Measurements from ENCODE around the gene NUP210L.

DNA sequence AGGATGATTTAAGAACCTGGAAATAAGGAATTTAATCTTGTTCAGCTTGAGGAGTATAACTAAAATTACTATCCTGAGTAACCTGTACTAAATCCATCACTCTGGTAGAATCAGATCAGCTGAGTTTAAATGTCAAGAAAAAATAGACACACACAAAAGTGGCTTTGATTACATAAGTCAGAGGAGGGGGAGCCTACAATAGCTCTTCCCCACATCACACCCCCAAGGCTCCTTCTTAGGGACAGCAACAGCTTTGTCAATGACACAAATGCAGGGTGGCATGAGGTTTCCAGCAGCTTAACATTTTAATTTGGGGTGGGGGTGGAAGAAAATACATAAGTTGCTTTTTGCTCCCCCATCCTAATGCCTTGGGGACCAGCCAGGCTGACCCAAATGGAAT, 12.6 kb upstream of the NUP210L start:
- TF ChIP-seq, protein P1, sequence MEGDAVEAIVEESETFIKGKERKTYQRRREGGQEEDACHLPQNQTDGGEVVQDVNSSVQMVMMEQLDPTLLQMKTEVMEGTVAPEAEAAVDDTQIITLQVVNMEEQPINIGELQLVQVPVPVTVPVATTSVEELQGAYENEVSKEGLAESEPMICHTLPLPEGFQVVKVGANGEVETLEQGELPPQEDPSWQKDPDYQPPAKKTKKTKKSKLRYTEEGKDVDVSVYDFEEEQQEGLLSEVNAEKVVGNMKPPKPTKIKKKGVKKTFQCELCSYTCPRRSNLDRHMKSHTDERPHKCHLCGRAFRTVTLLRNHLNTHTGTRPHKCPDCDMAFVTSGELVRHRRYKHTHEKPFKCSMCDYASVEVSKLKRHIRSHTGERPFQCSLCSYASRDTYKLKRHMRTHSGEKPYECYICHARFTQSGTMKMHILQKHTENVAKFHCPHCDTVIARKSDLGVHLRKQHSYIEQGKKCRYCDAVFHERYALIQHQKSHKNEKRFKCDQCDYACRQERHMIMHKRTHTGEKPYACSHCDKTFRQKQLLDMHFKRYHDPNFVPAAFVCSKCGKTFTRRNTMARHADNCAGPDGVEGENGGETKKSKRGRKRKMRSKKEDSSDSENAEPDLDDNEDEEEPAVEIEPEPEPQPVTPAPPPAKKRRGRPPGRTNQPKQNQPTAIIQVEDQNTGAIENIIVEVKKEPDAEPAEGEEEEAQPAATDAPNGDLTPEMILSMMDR (IDR thresholded peaks at IDR 0.05; ENCODE audit: insufficient read depth, low read length) = no peak
- TF ChIP-seq POLR2AphosphoS5 (IDR thresholded peaks at IDR 0.05; ENCODE audit: low read depth) = no peak
- TF ChIP-seq, protein P2, sequence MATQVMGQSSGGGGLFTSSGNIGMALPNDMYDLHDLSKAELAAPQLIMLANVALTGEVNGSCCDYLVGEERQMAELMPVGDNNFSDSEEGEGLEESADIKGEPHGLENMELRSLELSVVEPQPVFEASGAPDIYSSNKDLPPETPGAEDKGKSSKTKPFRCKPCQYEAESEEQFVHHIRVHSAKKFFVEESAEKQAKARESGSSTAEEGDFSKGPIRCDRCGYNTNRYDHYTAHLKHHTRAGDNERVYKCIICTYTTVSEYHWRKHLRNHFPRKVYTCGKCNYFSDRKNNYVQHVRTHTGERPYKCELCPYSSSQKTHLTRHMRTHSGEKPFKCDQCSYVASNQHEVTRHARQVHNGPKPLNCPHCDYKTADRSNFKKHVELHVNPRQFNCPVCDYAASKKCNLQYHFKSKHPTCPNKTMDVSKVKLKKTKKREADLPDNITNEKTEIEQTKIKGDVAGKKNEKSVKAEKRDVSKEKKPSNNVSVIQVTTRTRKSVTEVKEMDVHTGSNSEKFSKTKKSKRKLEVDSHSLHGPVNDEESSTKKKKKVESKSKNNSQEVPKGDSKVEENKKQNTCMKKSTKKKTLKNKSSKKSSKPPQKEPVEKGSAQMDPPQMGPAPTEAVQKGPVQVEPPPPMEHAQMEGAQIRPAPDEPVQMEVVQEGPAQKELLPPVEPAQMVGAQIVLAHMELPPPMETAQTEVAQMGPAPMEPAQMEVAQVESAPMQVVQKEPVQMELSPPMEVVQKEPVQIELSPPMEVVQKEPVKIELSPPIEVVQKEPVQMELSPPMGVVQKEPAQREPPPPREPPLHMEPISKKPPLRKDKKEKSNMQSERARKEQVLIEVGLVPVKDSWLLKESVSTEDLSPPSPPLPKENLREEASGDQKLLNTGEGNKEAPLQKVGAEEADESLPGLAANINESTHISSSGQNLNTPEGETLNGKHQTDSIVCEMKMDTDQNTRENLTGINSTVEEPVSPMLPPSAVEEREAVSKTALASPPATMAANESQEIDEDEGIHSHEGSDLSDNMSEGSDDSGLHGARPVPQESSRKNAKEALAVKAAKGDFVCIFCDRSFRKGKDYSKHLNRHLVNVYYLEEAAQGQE (IDR thresholded peaks at IDR 0.05; ENCODE audit: insufficient replicate concordance, low read depth) = no peak
- no peak for TF ChIP-seq GABPA (IDR thresholded peaks at IDR 0.05; ENCODE audit: low read depth)
